HG03060 (cell line): Measurements from ENCODE around the gene WFS1.
A peak's percentile ranks its signal among the peaks of the same experiment; 100 is the strongest.

ENCODE experiments used
- ATAC-seq: cut with Tn5 transposase; IDR thresholded peaks from one replicate; pipeline ENCODE4 v1.9.1; 2021; ENCODE audit warnings: low read depth, moderate number of reproducible peaks; ENCODE audit not compliant: unreplicated experiment

Gene WFS1

GRCh38 chr4:6258741-6259140, 10.9 kb upstream of the WFS1 start:
- ATAC-seq: peak; percentile 63

- ATAC-seq: no peak
Observed at GRCh38 chr4:6259886-6260285, 9.8 kb upstream of the WFS1 start.

- no peak for ATAC-seq
Observed at GRCh38 chr4:6262176-6262575, 7.5 kb upstream of the WFS1 start.

GRCh38 chr4:6262847-6263487, 6.7 kb upstream of the WFS1 start:
- no peak for ATAC-seq

- ATAC-seq: no peak
Observed at GRCh38 chr4:6263526-6264224, 6.0 kb upstream of the WFS1 start.

- ATAC-seq: no peak
Observed at GRCh38 chr4:6264225-6264540, 5.5 kb upstream of the WFS1 start.

- no peak for ATAC-seq
Observed at GRCh38 chr4:6265546-6265945, 4.1 kb upstream of the WFS1 start.

GRCh38 chr4:6267573-6267972, 2.1 kb upstream of the WFS1 start:
- no peak for ATAC-seq

GRCh38 chr4:6268650-6269615, 717 bp upstream of the WFS1 start:
- ATAC-seq: no peak

GRCh38 chr4:6270636-6271121, 1.0 kb downstream of the WFS1 start:
- no peak for ATAC-seq

- ATAC-seq: no peak
Observed at GRCh38 chr4:6271206-6271605, 1.6 kb downstream of the WFS1 start.

- no peak for ATAC-seq
Observed at GRCh38 chr4:6271701-6272465, 2.2 kb downstream of the WFS1 start.

- ATAC-seq: no peak
Observed at GRCh38 chr4:6272863-6273660, 3.4 kb downstream of the WFS1 start.

GRCh38 chr4:6273661-6273990, 4.0 kb downstream of the WFS1 start:
- no peak for ATAC-seq

- no peak for ATAC-seq
Observed at GRCh38 chr4:6275351-6275750, 5.7 kb downstream of the WFS1 start.

GRCh38 chr4:6275898-6276806, 6.5 kb downstream of the WFS1 start:
- no peak for ATAC-seq

GRCh38 chr4:6277139-6277802, 7.6 kb downstream of the WFS1 start:
- ATAC-seq: no peak
